ENCODE measurements around the gene NPAS2. TPM values are rescaled to one million over a fixed set of nuclear protein-coding genes. Genes with fewer than 3 reads are reported as not detected.

Gene NPAS2
- polyA plus RNA-seq, 1 of the 3 experiments (the other 2 are of a cell fraction), result 58.5 TPM

DNA sequence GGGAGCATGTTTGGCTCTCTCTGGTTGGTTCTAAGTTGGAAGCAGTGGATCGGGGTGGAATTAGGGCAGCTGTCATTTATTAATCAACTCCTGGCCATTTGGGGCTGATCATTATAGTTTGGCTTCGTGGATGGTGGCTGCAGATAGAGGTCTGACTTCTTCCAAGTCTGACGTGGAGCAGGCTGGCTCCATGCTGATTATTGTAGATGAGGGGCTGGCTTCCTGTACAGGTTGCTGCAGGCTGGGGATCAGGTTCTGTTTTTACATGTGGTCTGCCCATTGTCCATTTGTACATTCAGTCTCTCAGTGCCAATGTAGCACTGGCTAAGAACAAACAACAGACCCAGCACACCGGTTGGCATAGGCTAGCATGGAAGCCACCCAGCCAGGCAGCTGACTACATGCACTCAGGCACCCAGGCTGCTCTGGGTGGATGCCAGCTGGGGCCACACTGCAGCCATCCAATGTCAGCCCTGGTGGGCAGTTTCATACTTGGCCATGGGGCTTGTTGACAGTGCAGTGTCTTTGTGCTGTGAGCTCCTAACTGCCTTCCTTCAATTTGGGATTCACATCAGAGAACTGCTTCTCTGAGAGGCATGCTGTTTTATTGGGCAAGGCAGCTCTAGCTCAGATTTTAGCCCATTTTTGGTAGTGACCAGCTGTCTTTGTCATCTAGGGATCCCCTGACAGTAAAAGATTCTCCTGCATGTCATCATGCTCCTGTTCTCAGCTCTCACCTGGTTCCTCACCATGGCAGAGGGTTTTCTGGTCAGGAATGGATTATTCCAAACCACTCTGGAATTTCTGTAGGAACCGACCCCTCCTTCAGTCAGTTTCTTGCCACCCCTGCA is 25.4 kb downstream of the NPAS2 start:
- Histone ChIP-seq H3K9me3 (no peaks in the 10 kb centered on the region), H3K27me3 (ENCODE audit: insufficient read depth) (no peaks in the 10 kb centered on the region), H3K4me1 (ENCODE audit: control insufficient read depth in 1 of 2, insufficient read depth in 2 of 2, low read depth in 1 of 2, low read length in 1 of 2) (no peaks in the 10 kb centered on the region), H3K4me3 (ENCODE audit: low read depth in 2 of 2, low read length in 1 of 2) (no peak overlapping the region), H3K36me3 (replicated peaks in 1 of 2; ENCODE audit: control insufficient read depth in 1 of 2, insufficient read depth in 2 of 2, low read length in 1 of 2) (peaks cover 4 to 6% of the 10 kb centered on the region in 2 experiments), H3K4me2 (no peak overlapping the region), H2AFZ (ENCODE audit: low read depth) (no peak overlapping the region), H4K20me1 (ENCODE audit: insufficient read depth) (peaks cover 15% of the 10 kb centered on the region; the same call in 1 of the 2 replicates), H3F3A (replicated peaks; ENCODE audit: insufficient read depth) (no peaks in the 10 kb centered on the region), H3K9ac (no peak overlapping the region), H3K9me2 (no peaks in the 10 kb centered on the region), H3K79me2 (ENCODE audit: insufficient read depth) (peaks cover 43% of the 10 kb centered on the region; the same call in 1 of the 2 replicates), H3K27ac (ENCODE audit: low read depth in 2 of 2, low read length in 1 of 2) (no peak overlapping the region)
- POLR2A ChIA-PET, result no interaction called here
- CTCF ChIA-PET, result no interaction called here
- TF ChIP-seq FOSL2 (IDR thresholded peaks at IDR 0.05; ENCODE audit: borderline replicate concordance, low read depth) (no peak), FOXJ3 (CRISPR knock-in tag; IDR thresholded peaks at IDR 0.05) (no peak), GABPA (IDR thresholded peaks at IDR 0.05; ENCODE audit: low read depth) (no peak)
- TF ChIP-seq, protein P1, sequence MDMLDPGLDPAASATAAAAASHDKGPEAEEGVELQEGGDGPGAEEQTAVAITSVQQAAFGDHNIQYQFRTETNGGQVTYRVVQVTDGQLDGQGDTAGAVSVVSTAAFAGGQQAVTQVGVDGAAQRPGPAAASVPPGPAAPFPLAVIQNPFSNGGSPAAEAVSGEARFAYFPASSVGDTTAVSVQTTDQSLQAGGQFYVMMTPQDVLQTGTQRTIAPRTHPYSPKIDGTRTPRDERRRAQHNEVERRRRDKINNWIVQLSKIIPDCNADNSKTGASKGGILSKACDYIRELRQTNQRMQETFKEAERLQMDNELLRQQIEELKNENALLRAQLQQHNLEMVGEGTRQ (IDR thresholded peaks at IDR 0.05; ENCODE audit: borderline replicate concordance, low read depth, low read length), result no peak
- TF ChIP-seq, protein P2, sequence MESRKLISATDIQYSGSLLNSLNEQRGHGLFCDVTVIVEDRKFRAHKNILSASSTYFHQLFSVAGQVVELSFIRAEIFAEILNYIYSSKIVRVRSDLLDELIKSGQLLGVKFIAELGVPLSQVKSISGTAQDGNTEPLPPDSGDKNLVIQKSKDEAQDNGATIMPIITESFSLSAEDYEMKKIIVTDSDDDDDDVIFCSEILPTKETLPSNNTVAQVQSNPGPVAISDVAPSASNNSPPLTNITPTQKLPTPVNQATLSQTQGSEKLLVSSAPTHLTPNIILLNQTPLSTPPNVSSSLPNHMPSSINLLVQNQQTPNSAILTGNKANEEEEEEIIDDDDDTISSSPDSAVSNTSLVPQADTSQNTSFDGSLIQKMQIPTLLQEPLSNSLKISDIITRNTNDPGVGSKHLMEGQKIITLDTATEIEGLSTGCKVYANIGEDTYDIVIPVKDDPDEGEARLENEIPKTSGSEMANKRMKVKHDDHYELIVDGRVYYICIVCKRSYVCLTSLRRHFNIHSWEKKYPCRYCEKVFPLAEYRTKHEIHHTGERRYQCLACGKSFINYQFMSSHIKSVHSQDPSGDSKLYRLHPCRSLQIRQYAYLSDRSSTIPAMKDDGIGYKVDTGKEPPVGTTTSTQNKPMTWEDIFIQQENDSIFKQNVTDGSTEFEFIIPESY (IDR thresholded peaks at IDR 0.05; ENCODE audit: borderline replicate concordance, low read depth), result no peak
- DNase-seq, result no peak
- WGBS (ENCODE audit: low lambda C conversion rate), result 60% methylated on average over 4 of the region's 5 CpGs

DNA sequence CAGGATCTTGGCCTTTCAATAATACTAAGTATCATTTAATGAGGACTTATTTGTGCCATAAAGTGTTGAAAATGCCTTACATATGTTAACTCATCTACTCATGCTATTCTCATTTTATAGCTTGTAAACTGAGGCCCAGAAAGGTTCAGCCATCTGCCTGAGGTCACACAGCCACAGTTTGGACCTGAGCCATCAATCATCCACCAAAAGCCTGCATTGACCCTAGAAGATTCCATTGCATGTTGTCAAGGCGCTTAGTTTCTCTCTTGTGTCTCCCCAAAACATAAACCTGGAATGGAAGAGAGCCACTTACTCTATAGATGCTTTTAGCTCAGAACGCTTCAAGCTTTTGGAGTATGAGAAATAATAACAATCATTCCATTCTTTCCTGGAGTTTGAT is 26.8 kb downstream of the NPAS2 start:
- Histone ChIP-seq H2AFZ (ENCODE audit: low read depth) (no peak overlapping the region), H3K4me2 (no peak overlapping the region), H3K4me1 (ENCODE audit: control insufficient read depth in 1 of 2, insufficient read depth in 2 of 2, low read depth in 1 of 2, low read length in 1 of 2) (no peaks in the 10 kb centered on the region), H3K27ac (ENCODE audit: low read depth in 2 of 2, low read length in 1 of 2) (no peak overlapping the region), H3K4me3 (ENCODE audit: low read depth in 2 of 2, low read length in 1 of 2) (no peak overlapping the region), H3K79me2 (ENCODE audit: insufficient read depth) (peaks cover 33% of the 10 kb centered on the region; the same call in 1 of the 2 replicates), H3K9me2 (no peaks in the 10 kb centered on the region), H4K20me1 (ENCODE audit: insufficient read depth) (peaks cover 15% of the 10 kb centered on the region; the same call in 1 of the 2 replicates), H3F3A (replicated peaks; ENCODE audit: insufficient read depth) (no peaks in the 10 kb centered on the region), H3K36me3 (replicated peaks in 1 of 2; ENCODE audit: control insufficient read depth in 1 of 2, insufficient read depth in 2 of 2, low read length in 1 of 2) (peaks cover 4 to 6% of the 10 kb centered on the region in 2 experiments), H3K9ac (no peak overlapping the region), H3K9me3 (no peaks in the 10 kb centered on the region), H3K27me3 (ENCODE audit: insufficient read depth) (no peaks in the 10 kb centered on the region)
- no peak for DNase-seq
- ChIA-PET CTCF (no interaction called here), POLR2A (no interaction called here)
- 88% methylated on average over 2 of the region's 2 CpGs for WGBS (ENCODE audit: low lambda C conversion rate)
- TF ChIP-seq RAD21 (IDR thresholded peaks at IDR 0.05; ENCODE audit: low read length), result no peak
- TF ChIP-seq, protein P1 (IDR thresholded peaks at IDR 0.05; ENCODE audit: borderline replicate concordance, low read depth, low read length), result no peak
- TF ChIP-seq, protein P3, sequence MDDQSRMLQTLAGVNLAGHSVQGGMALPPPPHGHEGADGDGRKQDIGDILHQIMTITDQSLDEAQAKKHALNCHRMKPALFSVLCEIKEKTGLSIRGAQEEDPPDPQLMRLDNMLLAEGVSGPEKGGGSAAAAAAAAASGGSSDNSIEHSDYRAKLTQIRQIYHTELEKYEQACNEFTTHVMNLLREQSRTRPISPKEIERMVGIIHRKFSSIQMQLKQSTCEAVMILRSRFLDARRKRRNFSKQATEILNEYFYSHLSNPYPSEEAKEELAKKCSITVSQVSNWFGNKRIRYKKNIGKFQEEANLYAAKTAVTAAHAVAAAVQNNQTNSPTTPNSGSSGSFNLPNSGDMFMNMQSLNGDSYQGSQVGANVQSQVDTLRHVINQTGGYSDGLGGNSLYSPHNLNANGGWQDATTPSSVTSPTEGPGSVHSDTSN (IDR thresholded peaks at IDR 0.05), result no peak
- no peak for TF ChIP-seq MEF2A (IDR thresholded peaks at IDR 0.05; ENCODE audit: borderline replicate concordance, low read depth)
- TF ChIP-seq YY1 (IDR thresholded peaks at IDR 0.05; ENCODE audit: low read depth), result no peak
- TF ChIP-seq TCF12 (IDR thresholded peaks at IDR 0.05), result no peak
- TF ChIP-seq, protein P4, sequence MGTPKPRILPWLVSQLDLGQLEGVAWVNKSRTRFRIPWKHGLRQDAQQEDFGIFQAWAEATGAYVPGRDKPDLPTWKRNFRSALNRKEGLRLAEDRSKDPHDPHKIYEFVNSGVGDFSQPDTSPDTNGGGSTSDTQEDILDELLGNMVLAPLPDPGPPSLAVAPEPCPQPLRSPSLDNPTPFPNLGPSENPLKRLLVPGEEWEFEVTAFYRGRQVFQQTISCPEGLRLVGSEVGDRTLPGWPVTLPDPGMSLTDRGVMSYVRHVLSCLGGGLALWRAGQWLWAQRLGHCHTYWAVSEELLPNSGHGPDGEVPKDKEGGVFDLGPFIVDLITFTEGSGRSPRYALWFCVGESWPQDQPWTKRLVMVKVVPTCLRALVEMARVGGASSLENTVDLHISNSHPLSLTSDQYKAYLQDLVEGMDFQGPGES (IDR thresholded peaks at IDR 0.05; ENCODE audit: low read depth, low read length), result no peak
- no peak for TF ChIP-seq NFIC (IDR thresholded peaks at IDR 0.05; ENCODE audit: borderline replicate concordance)
- TF ChIP-seq EP300 (IDR thresholded peaks at IDR 0.05; ENCODE audit: borderline replicate concordance in 1 of 2, low read depth in 1 of 2, low read length in 1 of 2), result no peak
- TF ChIP-seq FOXM1 (IDR thresholded peaks at IDR 0.05; ENCODE audit: low read depth), result no peak
- TF ChIP-seq POLR2AphosphoS5 (IDR thresholded peaks at IDR 0.05; ENCODE audit: low read depth, low read length), result no peak

All from SK-N-SH (cell line).